CD4-positive, CD25-positive, alpha-beta regulatory T cell (primary cell): ENCODE results near the gene PSIP1. TPM values are rescaled to one million over a fixed set of nuclear protein-coding genes. Genes with fewer than 3 reads are reported as not detected.

Source experiments
- ATAC-seq, 2 donors: fragments of 150-1000 bp; cut with Tn5 transposase; one replicate each; pipeline ENCODE4 v1.10.0; 2021; ENCODE audit warnings: low read depth in 2 of 2, moderate number of reproducible peaks in 2 of 2, moderate library complexity in 1 of 2
- DNase-seq, 3 donors: peaks; one replicate each; pipeline versions ENCODE4 v3.0.0 to v3.0.0-alpha.2; 2012 to 2022; ENCODE audit warnings: mixed read lengths in 1 of 3
- H3K27ac ChIP-seq: one replicate; pipeline ENCODE4 v1.7.0; 2013; ENCODE audit warnings: mild to moderate bottlenecking, low read length; ENCODE audit not compliant: insufficient read depth, poor library complexity, severe bottlenecking
- H3K27me3 ChIP-seq: one replicate; pipeline ENCODE4 v1.7.0; 2013; ENCODE audit warnings: low read length; ENCODE audit not compliant: control insufficient read depth, insufficient read depth
- H3K36me3 ChIP-seq: one replicate; pipeline ENCODE4 v1.7.0; 2013; ENCODE audit warnings: mild to moderate bottlenecking, low read length, moderate library complexity; ENCODE audit not compliant: control insufficient read depth, insufficient read depth
- H3K4me1 ChIP-seq: 2 replicates; pipeline ENCODE4 v1.7.0; 2013; ENCODE audit warnings: mild to moderate bottlenecking, low read length; ENCODE audit not compliant: insufficient read depth, control insufficient read depth, poor library complexity, severe bottlenecking
- H3K4me3 ChIP-seq: one replicate; pipeline ENCODE4 v1.7.0; 2013; ENCODE audit warnings: low read depth, mild to moderate bottlenecking, low read length, moderate library complexity
- H3K9me3 ChIP-seq, 2 experiments: 1 replicate in 1 of 2; 2 replicates in 1 of 2; pipeline ENCODE4 v1.7.0; 2013; ENCODE audit warnings: low read length in 2 of 2, mild to moderate bottlenecking in 1 of 2, moderate library complexity in 1 of 2; ENCODE audit not compliant: control insufficient read depth in 2 of 2
- H3K27ac Mint-ChIP-seq, 3 donors: one replicate each; pipeline ENCODE4 v1.8.0; 2020 to 2022; ENCODE audit warnings: mild to moderate bottlenecking in 3 of 3, mixed read lengths in 3 of 3, moderate library complexity in 2 of 3
- H3K27me3 Mint-ChIP-seq: one replicate; pipeline ENCODE4 v1.8.0; 2022; ENCODE audit warnings: mild to moderate bottlenecking, mixed read lengths
- H3K36me3 Mint-ChIP-seq: one replicate; pipeline ENCODE4 v1.8.0; 2020; ENCODE audit warnings: mixed read lengths
- H3K4me1 Mint-ChIP-seq, 4 donors: one replicate each; pipeline ENCODE4 v1.8.0; 2020 to 2022; ENCODE audit warnings: mixed read lengths in 4 of 4, mild to moderate bottlenecking in 1 of 4
- H3K4me3 Mint-ChIP-seq, 4 donors: one replicate each; pipeline ENCODE4 v1.8.0; 2020 to 2022; ENCODE audit warnings: mild to moderate bottlenecking in 4 of 4, mixed read lengths in 4 of 4, moderate library complexity in 3 of 4
- H3K9me3 Mint-ChIP-seq, 7 donors: one replicate each; pipeline ENCODE4 v1.8.0; 2020 to 2022; ENCODE audit warnings: mixed read lengths in 7 of 7, mild to moderate bottlenecking in 3 of 7, moderate library complexity in 2 of 7
- polyA plus RNA-seq, 4 donors: library from polyadenylated mRNA; unstranded; fragments of 300-500 nt; fragmentation: Illumina TruSeq; gene quantifications; one replicate each; pipeline ENCODE4 v1.2.3, GENCODE V29; 2021
- total RNA-seq: library from RNA; stranded (reverse); gene quantifications from one replicate; pipeline ENCODE4 v1.2.3, GENCODE V29; 2022

Gene PSIP1
- total and polyA plus RNA-seq, 5 donors from 2014 or later: 86.0 to 136 (median 126) TPM

DNA sequence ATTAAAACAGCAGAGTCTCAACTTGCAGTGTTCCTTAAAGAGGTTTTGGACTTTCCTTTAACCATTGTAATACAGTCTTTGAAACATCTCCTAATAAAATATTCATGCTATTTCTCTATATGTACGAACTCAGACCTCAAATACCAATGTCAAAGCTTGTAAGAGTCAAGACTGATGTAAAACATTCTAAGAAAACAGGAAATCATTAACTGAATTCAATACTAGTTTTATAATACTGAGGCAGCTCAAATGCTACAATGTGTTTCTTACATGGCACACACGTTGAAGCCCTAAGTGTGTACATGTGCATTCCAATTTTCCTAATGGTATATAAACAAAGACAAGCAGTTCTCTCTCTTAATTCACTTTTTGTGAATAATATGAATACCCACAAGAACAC lies 11.6 kb downstream of the PSIP1 start:
- peaks cover 29% of the 10 kb centered on the region for H3K36me3 ChIP-seq
- H3K4me3 Mint-ChIP-seq: peak overlapping the region; percentile 71 to 81 (median 78)
- ATAC-seq: peak; percentile 69 to 71
- H3K27ac Mint-ChIP-seq: peak overlapping the region; percentile 79 to 93 (median 91)
- peak overlapping the region; percentile 43 for H3K27ac ChIP-seq
- H3K4me1 Mint-ChIP-seq: peaks cover 57 to 86% (median 70%) of the 10 kb centered on the region in 4 donors
- H3K9me3 ChIP-seq: no peaks in the 10 kb centered on the region
- H3K27me3 Mint-ChIP-seq: no peaks in the 10 kb centered on the region
- DNase-seq: peak in 1 of 3 donors; percentile 46
- no peaks in the 10 kb centered on the region for H3K9me3 Mint-ChIP-seq
- H3K4me3 ChIP-seq: peak overlapping the region; percentile 74
- H3K36me3 Mint-ChIP-seq: peaks cover 34% of the 10 kb centered on the region
- peaks cover 65% of the 10 kb centered on the region for H3K4me1 ChIP-seq
- no peaks in the 10 kb centered on the region for H3K27me3 ChIP-seq

DNA sequence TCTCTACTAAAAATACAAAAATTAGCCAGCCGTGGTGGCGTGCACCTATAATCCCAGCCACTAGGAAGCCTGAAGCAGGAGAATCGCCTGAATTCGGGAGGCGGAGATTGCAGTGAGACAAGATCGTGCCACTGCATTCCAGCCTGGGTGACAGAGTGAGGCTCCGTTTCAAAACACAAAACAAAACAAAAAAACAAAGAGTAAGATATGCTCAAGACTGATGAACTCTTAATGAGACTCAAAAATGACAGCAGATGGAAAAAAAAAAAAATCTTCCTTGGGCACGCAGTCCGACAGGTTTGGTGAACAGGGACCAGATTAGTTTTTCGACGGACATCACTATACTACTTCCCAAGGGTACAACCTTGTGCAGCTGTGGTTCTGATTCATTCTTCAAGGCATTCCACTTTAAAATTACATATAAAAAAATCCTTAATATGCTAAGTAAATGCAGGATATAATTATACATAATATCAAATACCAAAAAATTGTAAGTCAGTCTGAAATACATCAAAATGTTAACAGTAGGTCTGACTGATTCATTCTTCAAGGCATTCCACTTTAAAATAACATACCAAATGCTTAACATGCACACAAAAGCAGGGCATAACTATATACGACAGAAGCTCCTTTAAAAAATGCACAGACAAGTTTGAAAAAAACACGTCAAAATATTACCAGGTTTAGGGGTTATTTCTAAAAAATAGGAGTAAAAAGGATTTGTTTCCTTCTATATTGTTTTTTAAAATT lies 12.3 kb downstream of the PSIP1 start:
- Mint-ChIP-seq H3K36me3 (peaks cover 33% of the 10 kb centered on the region), H3K27ac (peak overlapping the region; percentile 79 to 93 (median 91)), H3K27me3 (no peaks in the 10 kb centered on the region), H3K4me3 (peak overlapping the region in 3 of 4 donors; percentile 47 to 78 (median 62)), H3K9me3 (peaks cover 0 to under 1% (median 0%) of the 10 kb centered on the region in 7 donors), H3K4me1 (peaks cover 57 to 84% (median 68%) of the 10 kb centered on the region in 4 donors)
- Histone ChIP-seq H3K4me3 (peak overlapping the region; percentile 74), H3K27ac (peak overlapping the region; percentile 5), H3K4me1 (peaks cover 65% of the 10 kb centered on the region), H3K36me3 (peaks cover 32% of the 10 kb centered on the region), H3K27me3 (no peaks in the 10 kb centered on the region), H3K9me3 (no peaks in the 10 kb centered on the region)
- DNase-seq: no peak
- no peak for ATAC-seq

DNA sequence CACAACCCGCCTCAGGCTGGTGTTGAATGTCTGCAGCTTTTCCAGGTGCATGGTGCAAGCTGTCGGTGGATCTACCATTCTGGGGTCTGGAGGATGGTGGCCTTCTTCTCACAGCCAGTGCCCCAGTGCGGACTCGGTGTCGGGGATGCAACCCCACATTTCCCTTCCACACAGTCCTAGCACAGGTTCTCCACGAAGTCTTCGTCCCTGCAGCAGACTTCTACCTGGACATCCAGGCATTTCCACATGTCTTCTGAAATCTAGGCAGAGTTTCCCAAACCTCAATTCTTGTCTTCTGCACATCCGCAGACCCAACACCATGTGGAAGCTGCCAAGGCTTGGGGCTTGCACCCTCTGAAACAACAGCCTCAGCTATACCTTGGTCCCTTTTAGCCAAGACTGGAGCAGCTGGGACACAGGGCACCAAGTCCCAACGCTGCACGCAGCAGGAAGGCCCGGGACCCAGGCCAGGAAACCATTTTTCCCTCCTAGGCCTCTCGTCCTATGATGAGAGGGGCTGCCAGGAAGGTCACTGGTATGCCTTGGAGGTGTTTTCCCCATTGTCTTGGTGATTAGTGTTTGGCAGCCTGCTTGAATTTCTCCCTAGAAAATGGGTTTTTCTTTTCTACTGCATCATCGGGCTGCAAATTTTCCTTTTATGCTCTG lies 18.2 kb downstream of the PSIP1 start:
- Mint-ChIP-seq H3K4me1 (peaks cover 39 to 71% (median 56%) of the 10 kb centered on the region in 4 donors), H3K9me3 (peaks cover 0 to 5% (median 4%) of the 10 kb centered on the region in 7 donors), H3K4me3 (peak overlapping the region in 1 of 4 donors; percentile 50), H3K27ac (peak overlapping the region; percentile 42 to 81 (median 52)), H3K36me3 (peaks cover 34% of the 10 kb centered on the region), H3K27me3 (no peaks in the 10 kb centered on the region)
- no peak for ATAC-seq
- H3K4me3 ChIP-seq: no peak overlapping the region
- no peak for DNase-seq
- H3K9me3 ChIP-seq: no peaks in the 10 kb centered on the region
- peaks cover 14% of the 10 kb centered on the region for H3K4me1 ChIP-seq
- peaks cover 46% of the 10 kb centered on the region for H3K36me3 ChIP-seq
- no peaks in the 10 kb centered on the region for H3K27me3 ChIP-seq
- H3K27ac ChIP-seq: no peak overlapping the region

DNA sequence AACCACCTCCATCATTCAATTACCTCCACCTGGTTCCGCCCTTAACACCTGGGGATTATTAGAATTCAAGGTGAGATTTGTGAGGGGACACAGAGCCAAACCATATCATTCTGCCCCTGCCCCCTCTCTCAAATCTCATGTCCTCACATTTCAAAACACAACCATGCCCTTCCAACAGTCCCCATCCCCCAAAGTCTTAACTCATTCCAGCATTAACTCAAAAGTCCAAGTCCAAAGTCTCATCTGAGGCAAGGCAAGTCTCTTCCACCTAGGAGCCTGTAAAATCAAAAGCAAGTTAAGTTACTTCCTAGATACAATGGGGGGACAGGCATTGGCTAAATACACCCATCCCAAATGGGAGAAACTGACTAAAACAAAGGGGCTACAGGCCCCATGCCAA lies 18.8 kb downstream of the PSIP1 start:
- no peaks in the 10 kb centered on the region for H3K27me3 ChIP-seq
- no peak for DNase-seq
- Mint-ChIP-seq H3K9me3 (peaks cover 0 to 5% (median 4%) of the 10 kb centered on the region in 7 donors), H3K4me3 (peak overlapping the region in 3 of 4 donors; percentile 6 to 21 (median 11)), H3K4me1 (peaks cover 41 to 70% (median 54%) of the 10 kb centered on the region in 4 donors), H3K36me3 (peaks cover 35% of the 10 kb centered on the region), H3K27me3 (no peaks in the 10 kb centered on the region), H3K27ac (peak overlapping the region; percentile 25 to 61 (median 39))
- no peaks in the 10 kb centered on the region for H3K9me3 ChIP-seq
- H3K4me1 ChIP-seq: peaks cover 14% of the 10 kb centered on the region
- H3K36me3 ChIP-seq: peaks cover 44% of the 10 kb centered on the region
- ATAC-seq: no peak
- no peak overlapping the region for H3K4me3 ChIP-seq
- H3K27ac ChIP-seq: no peak overlapping the region

DNA sequence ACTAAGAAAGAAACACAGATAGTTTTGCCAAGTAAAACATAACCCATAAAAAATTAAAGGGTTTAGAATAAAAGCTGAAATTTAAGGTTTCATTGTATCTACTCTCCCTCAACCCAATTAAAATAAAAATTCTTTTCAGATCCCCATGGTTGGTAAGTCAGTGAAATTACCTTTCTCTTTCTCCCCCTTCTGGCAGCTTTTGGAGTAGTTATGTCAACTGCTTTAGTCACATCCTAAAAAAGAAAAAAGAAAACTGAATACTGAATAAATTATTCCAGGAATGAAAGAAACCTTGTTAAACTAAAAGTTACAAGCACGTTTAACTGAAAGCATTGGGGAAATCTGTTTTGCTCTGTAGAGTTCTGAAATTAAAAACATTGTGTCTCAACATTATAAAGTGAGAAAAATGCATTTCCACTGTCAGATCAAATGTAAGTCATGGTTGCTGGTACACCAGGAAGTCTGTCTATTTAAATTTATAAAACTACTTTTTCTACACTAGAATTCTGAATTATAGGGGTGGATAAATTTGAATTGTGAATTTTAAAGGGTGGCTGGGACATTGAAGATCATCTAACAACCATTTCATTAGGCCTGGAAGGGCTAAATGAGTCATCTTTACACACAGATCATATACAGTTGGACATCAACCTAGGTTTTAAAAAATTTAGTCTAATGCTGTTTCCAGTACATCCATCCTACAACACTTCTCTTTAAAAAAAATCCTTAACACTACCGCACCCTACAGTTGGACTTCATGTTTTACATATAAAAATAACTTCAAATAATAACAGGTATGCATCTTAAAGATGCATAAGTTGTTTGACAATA lies 24.7 kb downstream of the PSIP1 start:
- Mint-ChIP-seq H3K9me3 (no peaks in the 10 kb centered on the region), H3K27ac (peak overlapping the region in 2 of 3 donors; percentile 0 to 72), H3K36me3 (peaks cover 41% of the 10 kb centered on the region), H3K27me3 (no peaks in the 10 kb centered on the region), H3K4me1 (peaks cover 35 to 63% (median 36%) of the 10 kb centered on the region in 4 donors), H3K4me3 (no peak overlapping the region)
- no peaks in the 10 kb centered on the region for H3K9me3 ChIP-seq
- no peaks in the 10 kb centered on the region for H3K27me3 ChIP-seq
- H3K36me3 ChIP-seq: peaks cover 57% of the 10 kb centered on the region
- no peak overlapping the region for H3K4me3 ChIP-seq
- H3K4me1 ChIP-seq: peaks cover 9% of the 10 kb centered on the region
- no peak for ATAC-seq
- H3K27ac ChIP-seq: peak overlapping the region; percentile 11
- peak in 2 of 3 donors; percentile 27 to 39 for DNase-seq

DNA sequence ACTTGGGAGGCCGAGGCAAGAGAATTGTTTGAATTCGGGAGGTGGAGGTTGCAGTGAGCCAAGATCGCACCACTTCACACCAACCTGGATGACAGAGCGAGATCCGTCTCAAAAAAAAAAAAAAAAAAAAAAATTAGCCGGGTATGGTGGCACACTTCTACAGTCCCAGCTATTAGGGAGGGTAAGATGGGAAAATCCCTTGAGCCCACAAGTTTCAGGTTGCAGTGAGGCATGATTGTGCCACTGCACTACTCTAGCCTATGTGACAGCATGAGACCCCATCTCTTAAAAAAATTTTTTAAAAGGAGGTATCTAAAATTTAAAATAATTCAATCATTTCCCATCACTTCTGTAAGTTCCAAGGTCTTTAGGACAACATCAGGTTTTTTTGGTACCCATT lies 26.0 kb downstream of the PSIP1 start:
- peaks cover 32 to 65% (median 36%) of the 10 kb centered on the region in 4 donors for H3K4me1 Mint-ChIP-seq
- H3K4me1 ChIP-seq: peaks cover 13% of the 10 kb centered on the region
- H3K27me3 Mint-ChIP-seq: no peaks in the 10 kb centered on the region
- H3K9me3 Mint-ChIP-seq: no peaks in the 10 kb centered on the region
- no peaks in the 10 kb centered on the region for H3K27me3 ChIP-seq
- H3K27ac ChIP-seq: no peak overlapping the region
- H3K4me3 Mint-ChIP-seq: no peak overlapping the region
- ATAC-seq (no peak), DNase-seq (no peak)
- peaks cover 35% of the 10 kb centered on the region for H3K36me3 Mint-ChIP-seq
- H3K4me3 ChIP-seq: no peak overlapping the region
- H3K27ac Mint-ChIP-seq: peak overlapping the region in 1 of 3 donors; percentile 4
- H3K36me3 ChIP-seq: peaks cover 64% of the 10 kb centered on the region
- H3K9me3 ChIP-seq: no peaks in the 10 kb centered on the region

DNA sequence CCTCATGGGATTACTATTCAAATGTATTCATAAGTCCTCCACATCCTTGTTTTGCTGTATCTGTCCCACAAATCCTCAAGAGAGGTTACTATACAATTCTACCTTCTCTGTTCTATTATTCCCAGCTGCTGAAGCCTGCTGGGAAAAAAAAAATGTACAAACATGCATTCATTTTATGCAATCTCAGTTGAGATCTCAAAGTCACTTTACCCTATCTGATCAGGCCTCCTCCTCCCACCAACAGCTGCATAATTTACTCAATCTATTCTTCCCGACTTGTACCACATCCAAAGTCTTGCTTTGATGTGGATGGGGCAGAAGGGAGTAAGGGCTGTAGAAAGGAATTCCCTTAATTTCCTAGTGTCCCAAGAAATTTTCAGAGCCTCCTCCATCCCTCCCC lies 28.6 kb downstream of the PSIP1 start:
- Histone ChIP-seq H3K36me3 (peaks cover 68% of the 10 kb centered on the region), H3K27me3 (no peaks in the 10 kb centered on the region), H3K27ac (no peak overlapping the region), H3K4me3 (no peak overlapping the region), H3K9me3 (no peaks in the 10 kb centered on the region), H3K4me1 (peaks cover 13% of the 10 kb centered on the region)
- peak overlapping the region in 1 of 4 donors; percentile 10 for H3K4me3 Mint-ChIP-seq
- no peak for ATAC-seq
- no peaks in the 10 kb centered on the region for H3K27me3 Mint-ChIP-seq
- peak overlapping the region; percentile 66 to 87 (median 72) for H3K27ac Mint-ChIP-seq
- H3K36me3 Mint-ChIP-seq: peaks cover 32% of the 10 kb centered on the region
- peaks cover 28 to 55% (median 36%) of the 10 kb centered on the region in 4 donors for H3K4me1 Mint-ChIP-seq
- DNase-seq: no peak
- no peaks in the 10 kb centered on the region for H3K9me3 Mint-ChIP-seq
